Astrocyte (in vitro differentiated cells and primary cell): ENCODE results near the gene CDH23.

Experiments
- CTCF ChIP-seq: IDR thresholded peaks from 2 replicates; pipeline ENCODE4 v1.5.1; 2011; ENCODE audit warnings: low read depth, mild to moderate bottlenecking, inconsistent platforms, low read length, moderate library complexity; ENCODE audit not compliant: insufficient read depth
- EZH2 ChIP-seq: IDR thresholded peaks from 2 replicates; pipeline ENCODE4 v1.6.1; 2012; ENCODE audit warnings: mild to moderate bottlenecking, low read length, inconsistent platforms; ENCODE audit not compliant: insufficient read depth

GRCh38 chr10:71815515-71816130, 418.9 kb downstream of the CDH23 start:
- TF ChIP-seq EZH2, result no peak
- no peak for TF ChIP-seq CTCF
